Panc1 (cell line): ENCODE results near the gene DIP2C. TPM values are rescaled to one million over a fixed set of nuclear protein-coding genes. Genes with fewer than 3 reads are reported as not detected.

ENCODE experiments used
- ATAC-seq: fragments of 200-7000 bp; cut with Tn5 transposase; 2 replicates; pipeline ENCODE4 v1.9.1; 2020; ENCODE audit warnings: mild to moderate bottlenecking, moderate library complexity
- BruUV-seq: library from RNA; stranded (reverse); fragments of 400-500 nt; replicated peaks from 2 replicates; lab custom pipeline; 2021; lab: Mats Ljungman, UMichigan
- CTCF ChIA-PET: fragments of 300-600 bp; sonication (Branson Sonifier 250); formaldehyde crosslinking; loops from one replicate; lab custom pipeline; 2022; ENCODE audit warnings: antibody characterized with exemption; lab: Charles Lee
- POLR2A ChIA-PET: fragments of 300-600 bp; sonication (Branson Sonifier 250); formaldehyde crosslinking; loops from one replicate; lab custom pipeline; 2022; ENCODE audit warnings: antibody characterized with exemption; lab: Charles Lee
- DNase-seq: peaks from one replicate; pipeline ENCODE4 v3.0.0-alpha.2; 2010; ENCODE audit warnings: low read depth, low spot score
- H3K27ac ChIP-seq: 2 replicates; pipeline ENCODE4 v1.5.1; 2011; ENCODE audit warnings: mild to moderate bottlenecking, low read length, inconsistent platforms
- H3K27me3 ChIP-seq: fragments of 200-500 bp; sonication (Bioruptor generic); 2 replicates; pipeline ENCODE4 v1.6.0; 2014; ENCODE audit warnings: low read length, inconsistent platforms; ENCODE audit not compliant: control insufficient read depth, insufficient read depth
- H3K36me3 ChIP-seq: fragments of 200-500 bp; sonication (Bioruptor generic); 2 replicates; pipeline ENCODE4 v1.5.1; 2014; ENCODE audit warnings: inconsistent platforms, mild to moderate bottlenecking, low read length, moderate library complexity; ENCODE audit not compliant: control insufficient read depth, insufficient read depth
- H3K4me1 ChIP-seq: 2 replicates; pipeline ENCODE4 v1.5.1; 2011; ENCODE audit warnings: inconsistent platforms, mild to moderate bottlenecking, low read length, moderate library complexity; ENCODE audit not compliant: control insufficient read depth, insufficient read depth
- H3K4me3 ChIP-seq, 2 experiments: 2 replicates each; pipeline ENCODE4 v1.5.1; 2011 to 2012; ENCODE audit warnings: low read depth in 2 of 2, low read length in 2 of 2, mild to moderate bottlenecking in 2 of 2, inconsistent platforms in 1 of 2, moderate library complexity in 1 of 2
- H3K9me3 ChIP-seq: fragments of 200-500 bp; sonication (Bioruptor generic); 2 replicates; pipeline ENCODE4 v1.5.1; 2014; ENCODE audit warnings: low read depth, mild to moderate bottlenecking, inconsistent platforms, low read length, moderate library complexity; ENCODE audit not compliant: control insufficient read depth, insufficient read depth
- POLR2AphosphoS5 ChIP-seq: IDR thresholded peaks from 2 replicates; pipeline ENCODE4 v1.6.1; 2012; ENCODE audit warnings: mild to moderate bottlenecking, low read depth, low read length, moderate library complexity
- SIN3A ChIP-seq: IDR thresholded peaks from 2 replicates; pipeline ENCODE4 v1.6.1; 2012; ENCODE audit warnings: low read depth, mild to moderate bottlenecking, low read length, moderate library complexity, borderline replicate concordance; ENCODE audit not compliant: insufficient read depth
- TCF7L2 ChIP-seq: IDR thresholded peaks from 2 replicates; pipeline ENCODE4 v1.6.1; 2011; ENCODE audit warnings: mild to moderate bottlenecking, low read depth, low read length, inconsistent platforms
- in situ Hi-C: cut with HindIII; loops from 2 replicates; pipeline ENCODE4 v1.10.0; 2016; ENCODE audit warnings: low sequenced_read_pairs, low pct_unique_long_range_greater_than_20kb
- intact Hi-C: fragments of 100-400 bp; cut with micrococcal nuclease; formaldehyde crosslinking; loops from one replicate; pipeline ENCODE4 v1.10.0; 2022; ENCODE audit not compliant: unreplicated experiment
- total RNA-seq: library from RNA; stranded (reverse); gene quantifications from one replicate; pipeline ENCODE4 v1.2.1, GENCODE V29; 2021; ENCODE audit not compliant: unreplicated experiment
- TF ChIP-seq, protein P1 (sequence below): fragments of 450-650 bp; IDR thresholded peaks from 2 replicates; pipeline ENCODE4 v1.5.1; 2017; ENCODE audit warnings: mild to moderate bottlenecking
- TF ChIP-seq, protein P2 (sequence below), 2 experiments: IDR thresholded peaks; 2 replicates each; pipeline ENCODE4 v1.6.1; 2011 to 2012; ENCODE audit warnings: low read depth in 2 of 2, control low read depth in 1 of 2, low read length in 1 of 2, mild to moderate bottlenecking in 1 of 2, moderate library complexity in 1 of 2; ENCODE audit not compliant: insufficient read depth in 1 of 2

The DIP2C gene
- total RNA-seq, 1 experiment from 2014 or later: 13.2 TPM

DNA sequence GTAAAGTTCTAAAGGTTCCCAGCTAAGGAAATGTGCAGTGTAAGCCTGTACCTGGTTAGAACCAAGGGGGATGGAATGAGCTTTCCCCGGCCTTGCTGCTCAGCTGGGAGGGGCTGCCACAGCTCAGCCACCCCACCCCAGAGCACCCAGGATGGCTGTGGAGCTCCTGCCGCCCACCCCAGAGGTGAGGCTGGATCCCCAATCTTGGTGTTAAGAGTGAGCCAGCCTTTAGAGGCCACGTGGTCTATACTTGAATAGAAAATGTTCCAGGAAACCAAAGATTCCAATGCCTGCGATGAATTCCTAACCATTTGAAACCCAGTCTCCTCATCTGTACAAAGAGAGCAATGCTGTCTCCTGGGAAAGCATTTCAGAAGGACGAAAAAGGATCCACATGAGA is 16.5 kb downstream of the DIP2C start:
- H3K9me3 ChIP-seq: no peaks in the 10 kb centered on the region
- intact Hi-C loops: no loop called here
- BruUV-seq: no TSS peak
- CTCF ChIA-PET: no interaction called here
- DNase-seq (no peak), ATAC-seq (no peak)
- H3K4me3 ChIP-seq: no peak overlapping the region
- no peak overlapping the region for H3K27ac ChIP-seq
- H3K4me1 ChIP-seq: no peaks in the 10 kb centered on the region
- in situ Hi-C loops: no loop called here
- POLR2A ChIA-PET: no interaction called here
- no peaks in the 10 kb centered on the region for H3K27me3 ChIP-seq
- no peaks in the 10 kb centered on the region for H3K36me3 ChIP-seq
- no peak for TF ChIP-seq SIN3A
- no peak for TF ChIP-seq TCF7L2
- TF ChIP-seq, protein P1, sequence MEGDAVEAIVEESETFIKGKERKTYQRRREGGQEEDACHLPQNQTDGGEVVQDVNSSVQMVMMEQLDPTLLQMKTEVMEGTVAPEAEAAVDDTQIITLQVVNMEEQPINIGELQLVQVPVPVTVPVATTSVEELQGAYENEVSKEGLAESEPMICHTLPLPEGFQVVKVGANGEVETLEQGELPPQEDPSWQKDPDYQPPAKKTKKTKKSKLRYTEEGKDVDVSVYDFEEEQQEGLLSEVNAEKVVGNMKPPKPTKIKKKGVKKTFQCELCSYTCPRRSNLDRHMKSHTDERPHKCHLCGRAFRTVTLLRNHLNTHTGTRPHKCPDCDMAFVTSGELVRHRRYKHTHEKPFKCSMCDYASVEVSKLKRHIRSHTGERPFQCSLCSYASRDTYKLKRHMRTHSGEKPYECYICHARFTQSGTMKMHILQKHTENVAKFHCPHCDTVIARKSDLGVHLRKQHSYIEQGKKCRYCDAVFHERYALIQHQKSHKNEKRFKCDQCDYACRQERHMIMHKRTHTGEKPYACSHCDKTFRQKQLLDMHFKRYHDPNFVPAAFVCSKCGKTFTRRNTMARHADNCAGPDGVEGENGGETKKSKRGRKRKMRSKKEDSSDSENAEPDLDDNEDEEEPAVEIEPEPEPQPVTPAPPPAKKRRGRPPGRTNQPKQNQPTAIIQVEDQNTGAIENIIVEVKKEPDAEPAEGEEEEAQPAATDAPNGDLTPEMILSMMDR: no peak
- no peak for TF ChIP-seq POLR2AphosphoS5
- TF ChIP-seq, protein P2, sequence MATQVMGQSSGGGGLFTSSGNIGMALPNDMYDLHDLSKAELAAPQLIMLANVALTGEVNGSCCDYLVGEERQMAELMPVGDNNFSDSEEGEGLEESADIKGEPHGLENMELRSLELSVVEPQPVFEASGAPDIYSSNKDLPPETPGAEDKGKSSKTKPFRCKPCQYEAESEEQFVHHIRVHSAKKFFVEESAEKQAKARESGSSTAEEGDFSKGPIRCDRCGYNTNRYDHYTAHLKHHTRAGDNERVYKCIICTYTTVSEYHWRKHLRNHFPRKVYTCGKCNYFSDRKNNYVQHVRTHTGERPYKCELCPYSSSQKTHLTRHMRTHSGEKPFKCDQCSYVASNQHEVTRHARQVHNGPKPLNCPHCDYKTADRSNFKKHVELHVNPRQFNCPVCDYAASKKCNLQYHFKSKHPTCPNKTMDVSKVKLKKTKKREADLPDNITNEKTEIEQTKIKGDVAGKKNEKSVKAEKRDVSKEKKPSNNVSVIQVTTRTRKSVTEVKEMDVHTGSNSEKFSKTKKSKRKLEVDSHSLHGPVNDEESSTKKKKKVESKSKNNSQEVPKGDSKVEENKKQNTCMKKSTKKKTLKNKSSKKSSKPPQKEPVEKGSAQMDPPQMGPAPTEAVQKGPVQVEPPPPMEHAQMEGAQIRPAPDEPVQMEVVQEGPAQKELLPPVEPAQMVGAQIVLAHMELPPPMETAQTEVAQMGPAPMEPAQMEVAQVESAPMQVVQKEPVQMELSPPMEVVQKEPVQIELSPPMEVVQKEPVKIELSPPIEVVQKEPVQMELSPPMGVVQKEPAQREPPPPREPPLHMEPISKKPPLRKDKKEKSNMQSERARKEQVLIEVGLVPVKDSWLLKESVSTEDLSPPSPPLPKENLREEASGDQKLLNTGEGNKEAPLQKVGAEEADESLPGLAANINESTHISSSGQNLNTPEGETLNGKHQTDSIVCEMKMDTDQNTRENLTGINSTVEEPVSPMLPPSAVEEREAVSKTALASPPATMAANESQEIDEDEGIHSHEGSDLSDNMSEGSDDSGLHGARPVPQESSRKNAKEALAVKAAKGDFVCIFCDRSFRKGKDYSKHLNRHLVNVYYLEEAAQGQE (IDR thresholded peaks at IDR 0.05; ENCODE audit: insufficient read depth in 1 of 2, low read depth in 2 of 2, low read length in 1 of 2): no peak

DNA sequence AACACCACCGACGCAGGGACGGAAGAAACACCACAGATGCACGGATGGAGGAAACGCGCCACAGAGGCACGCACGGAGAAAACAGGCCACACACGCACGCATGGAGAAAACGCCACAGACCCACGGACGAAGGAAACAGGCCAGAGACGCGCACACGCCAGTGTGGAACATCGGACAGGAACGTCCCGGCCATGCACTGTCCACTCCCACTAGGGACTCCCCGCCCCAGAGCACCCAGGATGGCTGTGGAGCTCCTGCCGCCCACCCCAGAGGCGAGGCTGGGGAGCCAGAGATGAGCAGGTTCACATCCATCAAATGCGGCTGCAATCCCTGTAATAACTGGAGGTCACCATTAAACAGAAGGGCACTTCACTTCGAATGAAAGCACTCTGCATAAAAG is 17.3 kb downstream of the DIP2C start:
- DNase-seq (no peak), ATAC-seq (no peak)
- Histone ChIP-seq H3K4me3 (no peak overlapping the region), H3K27me3 (no peaks in the 10 kb centered on the region), H3K9me3 (no peaks in the 10 kb centered on the region), H3K27ac (no peak overlapping the region), H3K36me3 (no peaks in the 10 kb centered on the region), H3K4me1 (no peaks in the 10 kb centered on the region)
- ChIA-PET CTCF (no interaction called here), POLR2A (no interaction called here)
- TF ChIP-seq, protein P1: no peak
- intact Hi-C loops: no loop called here
- in situ Hi-C loops: no loop called here
- BruUV-seq: no TSS peak

DNA sequence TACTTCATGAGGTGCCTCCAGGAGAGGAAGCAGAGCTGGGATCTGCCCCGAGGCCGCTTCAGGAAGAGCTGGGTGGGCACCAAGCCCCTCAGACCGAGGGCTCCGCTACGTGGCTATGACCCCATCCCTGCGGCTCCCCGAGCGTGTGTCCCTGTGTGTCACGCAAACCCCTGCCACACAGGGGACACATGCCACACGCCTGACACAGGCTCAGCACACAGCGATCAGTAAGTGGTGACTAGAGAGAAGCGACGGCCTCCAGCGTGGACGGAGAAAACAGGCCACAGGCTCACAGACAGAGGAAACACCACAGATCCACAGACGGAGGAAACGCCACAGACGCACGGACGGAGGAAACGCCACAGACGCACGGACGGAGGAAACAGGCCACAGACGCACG is 18.5 kb downstream of the DIP2C start:
- Histone ChIP-seq H3K4me3 (no peak overlapping the region), H3K9me3 (no peaks in the 10 kb centered on the region), H3K4me1 (no peaks in the 10 kb centered on the region), H3K27ac (no peak overlapping the region), H3K27me3 (no peaks in the 10 kb centered on the region), H3K36me3 (no peaks in the 10 kb centered on the region)
- TF ChIP-seq, protein P1: no peak
- TF ChIP-seq TCF7L2 (no peak), SIN3A (no peak), POLR2AphosphoS5 (no peak)
- TF ChIP-seq, protein P2 (IDR thresholded peaks at IDR 0.05; ENCODE audit: insufficient read depth in 1 of 2, low read depth in 2 of 2, low read length in 1 of 2): no peak
- ATAC-seq (no peak), DNase-seq (no peak)
- intact Hi-C loops: no loop called here
- CTCF ChIA-PET: no interaction called here
- in situ Hi-C loops: no loop called here
- POLR2A ChIA-PET: no interaction called here
- BruUV-seq: no TSS peak
